ENCODE results near the gene GAD1.

The GAD1 gene

GRCh38 chr2:170895023-170895757 is 78.5 kb downstream of the GAD1 start:
- DNase-seq (ENCODE audit: low read depth in 3 of 3) = no peak

- DNase-seq (ENCODE audit: low read depth in 3 of 3) = no peak
Observed at GRCh38 chr2:170896622-170897021, 79.9 kb downstream of the GAD1 start.

- DNase-seq (ENCODE audit: low read depth in 3 of 3) = no peak
Observed at GRCh38 chr2:170897108-170897507, 80.4 kb downstream of the GAD1 start.

- no peak for DNase-seq (ENCODE audit: low read depth in 3 of 3)
Observed at GRCh38 chr2:170905864-170906263, 89.2 kb downstream of the GAD1 start.

Data from stimulated activated CD4-positive, alpha-beta T cell treated with anti-CD3 and anti-CD28 coated beads, TNF-alpha, amount 100 ng/mL, for 24 hours (primary cell).